Neural progenitor cell (in vitro differentiated cells): ENCODE results near the gene DOHH. TPM values are rescaled to one million over a fixed set of nuclear protein-coding genes. Genes with fewer than 3 reads are reported as not detected.

Experiments
- DNase-seq: peaks from one replicate; pipeline ENCODE4 v3.0.0-alpha.2; 2016; ENCODE audit warnings: low spot score
- H2AFZ ChIP-seq: fragments of 200-600 bp; sonication (generic); replicated peaks from 2 replicates; pipeline ENCODE4 v1.6.1; 2016; ENCODE audit warnings: antibody characterized with exemption
- H3F3A ChIP-seq: fragments of 200-600 bp; sonication (generic); 2 replicates; pipeline ENCODE4 v1.6.1; 2016; ENCODE audit warnings: antibody characterized with exemption, low read depth
- H3K27ac ChIP-seq: fragments of 200-600 bp; sonication (generic); 2 replicates; pipeline ENCODE4 v1.5.1; 2016; ENCODE audit warnings: mild to moderate bottlenecking
- H3K27me3 ChIP-seq: fragments of 200-600 bp; sonication (generic); 2 replicates; pipeline ENCODE4 v1.6.1; 2016; ENCODE audit warnings: mild to moderate bottlenecking, moderate library complexity
- H3K36me3 ChIP-seq: fragments of 200-600 bp; sonication (generic); 2 replicates; pipeline ENCODE4 v1.5.1; 2016
- H3K4me1 ChIP-seq: fragments of 200-600 bp; sonication (generic); 2 replicates; pipeline ENCODE4 v1.6.1; 2016; ENCODE audit warnings: mixed run types
- H3K4me2 ChIP-seq: fragments of 200-600 bp; sonication (generic); 2 replicates; pipeline ENCODE4 v1.6.1; 2016
- H3K4me3 ChIP-seq: fragments of 200-600 bp; sonication (generic); 2 replicates; pipeline ENCODE4 v1.5.1; 2016
- H3K79me2 ChIP-seq: fragments of 200-600 bp; sonication (generic); 2 replicates; pipeline ENCODE4 v1.6.1; 2016; ENCODE audit warnings: low read depth
- H3K9ac ChIP-seq: fragments of 200-600 bp; sonication (generic); 2 replicates; pipeline ENCODE4 v1.6.1; 2016
- H3K9me3 ChIP-seq: fragments of 200-600 bp; sonication (generic); 2 replicates; pipeline ENCODE4 v1.5.1; 2016; ENCODE audit warnings: low read depth
- H4K20me1 ChIP-seq: fragments of 200-600 bp; sonication (generic); 2 replicates; pipeline ENCODE4 v1.6.1; 2016; ENCODE audit warnings: low read depth
- H3K27ac Mint-ChIP-seq: 3 replicates; pipeline ENCODE4 v1.8.0; 2021; ENCODE audit warnings: mixed read lengths
- H3K27me3 Mint-ChIP-seq: 2 replicates; pipeline ENCODE4 v1.8.0; 2022; ENCODE audit warnings: low read depth, mild to moderate bottlenecking, inconsistent platforms, moderate library complexity, mixed read lengths; ENCODE audit not compliant: insufficient read depth
- H3K36me3 Mint-ChIP-seq: 3 replicates; pipeline ENCODE4 v1.8.0; 2021; ENCODE audit warnings: mixed read lengths
- H3K4me1 Mint-ChIP-seq: 3 replicates; pipeline ENCODE4 v1.8.0; 2021; ENCODE audit warnings: mixed read lengths
- H3K4me3 Mint-ChIP-seq: 3 replicates; pipeline ENCODE4 v1.8.0; 2021; ENCODE audit warnings: mild to moderate bottlenecking, moderate library complexity, mixed read lengths
- H3K9me3 Mint-ChIP-seq: 3 replicates; pipeline ENCODE4 v1.8.0; 2020; ENCODE audit warnings: mixed read lengths
- EZH2 ChIP-seq: fragments of 200-600 bp; sonication (generic); IDR thresholded peaks from 2 replicates; pipeline ENCODE4 v1.6.1; 2017; ENCODE audit warnings: antibody characterized with exemption, mild to moderate bottlenecking, moderate library complexity
- EZH2phosphoT487 ChIP-seq: fragments of 200-600 bp; sonication (generic); IDR thresholded peaks from 2 replicates; pipeline ENCODE4 v1.6.1; 2017; ENCODE audit warnings: antibody characterized with exemption
- total RNA-seq: library from RNA; depleted of rRNA; stranded (reverse); fragments of >200 nt; gene quantifications from 2 replicates; pipeline ENCODE4 v1.2.3, GENCODE V29; 2015; ENCODE audit warnings: low replicate concordance
- TF ChIP-seq, protein P1 (sequence below): fragments of 200-600 bp; sonication (generic); IDR thresholded peaks from 2 replicates; pipeline ENCODE4 v1.5.1; 2017; ENCODE audit warnings: antibody characterized with exemption, mild to moderate bottlenecking

Gene DOHH
- total RNA-seq, 1 donor from 2014 or later = 0.69 TPM

DNA sequence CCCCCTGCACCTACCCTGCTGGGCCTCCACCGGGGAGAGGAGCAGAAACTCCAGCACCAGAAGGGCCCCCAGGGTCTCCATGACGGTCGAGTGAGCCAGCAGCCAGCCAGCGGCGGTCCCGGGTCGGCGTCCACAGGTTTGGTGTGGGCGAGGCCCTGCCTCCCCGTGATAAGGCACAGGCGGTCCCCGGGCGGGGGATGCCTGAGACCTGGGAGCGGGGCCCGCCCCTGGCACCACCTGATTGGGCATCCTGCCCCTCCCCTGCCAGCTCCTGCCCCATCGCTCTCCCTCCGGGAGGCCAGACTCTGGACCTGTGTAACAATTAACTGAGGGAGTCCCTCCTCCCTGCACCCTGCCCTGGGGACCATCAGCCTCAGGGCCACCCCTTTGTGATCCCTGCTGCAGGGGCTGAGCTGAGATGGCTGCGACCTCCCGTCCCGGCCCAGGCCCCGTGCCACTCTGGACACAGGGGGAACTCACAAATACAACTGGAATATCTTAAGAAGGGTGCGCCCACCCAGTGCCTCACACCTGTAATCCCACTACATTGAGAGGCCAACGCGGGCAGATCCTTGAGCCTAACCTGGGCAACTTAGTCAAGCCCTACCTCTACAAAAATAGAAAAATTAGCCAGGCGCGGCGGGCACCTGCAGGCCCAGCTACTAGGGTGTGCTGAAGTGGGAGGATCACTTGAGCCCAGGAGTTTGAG is 19.9 kb downstream of the DOHH start, which contains the start of gene SMIM24:
SMIM24 (minus strand) TSS at position 143 of the 709 bp plus-strand sequence; CDS start at position 81, 62 bp downstream.
- H3K27me3 Mint-ChIP-seq = peaks cover 18% of the 10 kb centered on the region
- no peak within 1 kb of the TSS for H3K4me3 Mint-ChIP-seq
- Histone ChIP-seq H3K27me3 (peaks cover 17% of the 10 kb centered on the region), H3K79me2 (no peaks in the 10 kb centered on the region), H3K9ac (no peak within 1 kb of the TSS), H2AFZ (no peak within 1 kb of the TSS), H3K36me3 (no peaks in the 10 kb centered on the region), H3K27ac (no peak within 1 kb of the TSS), H3K9me3 (no peaks in the 10 kb centered on the region), H3K4me2 (no peak within 1 kb of the TSS), H3F3A (peaks cover 7% of the 10 kb centered on the region), H3K4me3 (no peak within 1 kb of the TSS), H3K4me1 (no peaks in the 10 kb centered on the region), H4K20me1 (no peaks in the 10 kb centered on the region)
- TF ChIP-seq, protein P1, sequence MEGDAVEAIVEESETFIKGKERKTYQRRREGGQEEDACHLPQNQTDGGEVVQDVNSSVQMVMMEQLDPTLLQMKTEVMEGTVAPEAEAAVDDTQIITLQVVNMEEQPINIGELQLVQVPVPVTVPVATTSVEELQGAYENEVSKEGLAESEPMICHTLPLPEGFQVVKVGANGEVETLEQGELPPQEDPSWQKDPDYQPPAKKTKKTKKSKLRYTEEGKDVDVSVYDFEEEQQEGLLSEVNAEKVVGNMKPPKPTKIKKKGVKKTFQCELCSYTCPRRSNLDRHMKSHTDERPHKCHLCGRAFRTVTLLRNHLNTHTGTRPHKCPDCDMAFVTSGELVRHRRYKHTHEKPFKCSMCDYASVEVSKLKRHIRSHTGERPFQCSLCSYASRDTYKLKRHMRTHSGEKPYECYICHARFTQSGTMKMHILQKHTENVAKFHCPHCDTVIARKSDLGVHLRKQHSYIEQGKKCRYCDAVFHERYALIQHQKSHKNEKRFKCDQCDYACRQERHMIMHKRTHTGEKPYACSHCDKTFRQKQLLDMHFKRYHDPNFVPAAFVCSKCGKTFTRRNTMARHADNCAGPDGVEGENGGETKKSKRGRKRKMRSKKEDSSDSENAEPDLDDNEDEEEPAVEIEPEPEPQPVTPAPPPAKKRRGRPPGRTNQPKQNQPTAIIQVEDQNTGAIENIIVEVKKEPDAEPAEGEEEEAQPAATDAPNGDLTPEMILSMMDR = no peak
- no peak for TF ChIP-seq EZH2phosphoT487
- no peak for TF ChIP-seq EZH2
- DNase-seq = no peak
- H3K4me1 Mint-ChIP-seq = peaks cover 14% of the 10 kb centered on the region
- no peaks in the 10 kb centered on the region for H3K36me3 Mint-ChIP-seq
- no peaks in the 10 kb centered on the region for H3K9me3 Mint-ChIP-seq
- H3K27ac Mint-ChIP-seq = no peak within 1 kb of the TSS

DNA sequence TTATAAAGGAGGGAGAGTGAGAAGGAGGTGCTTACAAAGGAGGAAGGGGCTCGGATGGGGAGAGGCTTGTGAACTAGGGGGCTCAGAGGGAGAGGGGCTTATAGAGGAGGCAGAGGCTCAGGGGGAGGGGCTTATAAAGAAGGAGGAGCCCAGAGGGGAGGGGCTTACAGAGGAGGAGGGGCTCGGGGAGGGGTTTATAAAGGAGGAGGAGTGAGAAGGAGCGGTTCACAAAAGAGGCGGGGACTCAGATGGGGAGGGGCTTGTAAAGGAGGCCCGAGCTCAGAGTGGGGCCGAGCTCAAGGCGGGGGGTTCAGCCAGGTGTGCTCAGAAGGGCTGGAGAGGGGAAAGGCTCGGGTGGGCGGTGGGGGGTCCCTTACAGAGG is 20.6 kb downstream of the DOHH start:
- no peak overlapping the region for H3K4me3 Mint-ChIP-seq
- TF ChIP-seq EZH2 = no peak
- TF ChIP-seq, protein P1 = no peak
- no peak for TF ChIP-seq EZH2phosphoT487
- H3K9me3 ChIP-seq = no peaks in the 10 kb centered on the region
- no peak overlapping the region for H3K27ac Mint-ChIP-seq
- no peaks in the 10 kb centered on the region for H3K9me3 Mint-ChIP-seq
- H3K27me3 ChIP-seq = peaks cover 23% of the 10 kb centered on the region
- H3K79me2 ChIP-seq = no peaks in the 10 kb centered on the region
- peaks cover 17% of the 10 kb centered on the region for H3K27me3 Mint-ChIP-seq
- no peaks in the 10 kb centered on the region for H3K36me3 Mint-ChIP-seq
- H3K4me1 Mint-ChIP-seq = peaks cover 14% of the 10 kb centered on the region
- no peaks in the 10 kb centered on the region for H3K36me3 ChIP-seq
- no peak for DNase-seq
- H4K20me1 ChIP-seq = no peaks in the 10 kb centered on the region
- peaks cover 7% of the 10 kb centered on the region for H3F3A ChIP-seq
- no peak overlapping the region for H3K27ac ChIP-seq
- H3K4me1 ChIP-seq = no peaks in the 10 kb centered on the region
- H3K4me2 ChIP-seq = no peak overlapping the region
- H3K4me3 ChIP-seq = no peak overlapping the region
- no peak overlapping the region for H3K9ac ChIP-seq
- H2AFZ ChIP-seq = no peak overlapping the region

DNA sequence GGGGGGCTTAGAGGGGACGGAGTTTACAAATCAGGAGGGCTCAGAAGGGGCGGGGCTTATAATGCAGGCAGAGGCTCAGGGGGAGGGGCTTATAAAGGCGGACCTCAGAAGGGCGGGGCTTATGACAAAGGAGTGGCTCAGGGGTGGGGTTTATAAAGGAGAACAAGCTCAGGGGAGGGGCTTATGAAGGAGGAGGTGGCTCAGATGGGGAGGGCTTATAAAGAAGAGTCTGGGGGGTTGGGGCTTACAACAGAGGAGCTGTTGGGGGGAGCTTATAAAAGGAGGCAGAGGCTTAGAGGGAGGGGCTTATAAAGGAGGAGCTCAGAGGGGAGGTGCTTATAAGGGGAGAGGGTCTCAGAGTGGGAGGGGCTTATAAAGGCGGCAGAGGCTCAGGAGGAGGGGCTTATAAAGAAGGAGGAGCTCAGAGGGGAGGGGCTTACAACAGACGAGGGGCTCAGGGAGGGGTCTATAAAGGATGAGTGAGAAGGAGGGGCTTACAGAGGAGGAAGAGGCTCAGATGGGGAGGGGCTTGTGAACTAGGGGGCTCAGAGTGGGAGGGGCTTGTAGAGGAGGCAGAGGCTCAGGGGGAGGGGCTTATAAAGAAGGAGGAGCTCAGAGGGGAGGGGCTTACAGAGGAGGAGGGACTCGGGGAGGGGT is 21.2 kb downstream of the DOHH start:
- Histone ChIP-seq H3K9me3 (no peaks in the 10 kb centered on the region), H3K79me2 (no peaks in the 10 kb centered on the region), H3K4me3 (no peak overlapping the region), H3K4me2 (no peak overlapping the region), H3K36me3 (no peaks in the 10 kb centered on the region), H3K9ac (no peak overlapping the region), H4K20me1 (no peaks in the 10 kb centered on the region), H2AFZ (no peak overlapping the region), H3K27ac (no peak overlapping the region), H3K4me1 (no peaks in the 10 kb centered on the region), H3K27me3 (peaks cover 26% of the 10 kb centered on the region), H3F3A (peaks cover 7% of the 10 kb centered on the region)
- H3K4me1 Mint-ChIP-seq = peaks cover 14% of the 10 kb centered on the region
- TF ChIP-seq, protein P1 = no peak
- TF ChIP-seq EZH2 (no peak), EZH2phosphoT487 (no peak)
- H3K9me3 Mint-ChIP-seq = no peaks in the 10 kb centered on the region
- peak; percentile 66 for DNase-seq
- peaks cover 17% of the 10 kb centered on the region for H3K27me3 Mint-ChIP-seq
- H3K4me3 Mint-ChIP-seq = no peak overlapping the region
- H3K27ac Mint-ChIP-seq = no peak overlapping the region
- no peaks in the 10 kb centered on the region for H3K36me3 Mint-ChIP-seq
